Naive B cell (primary cell): ENCODE data around the gene IQCE. TPM values are rescaled to one million over a fixed set of nuclear protein-coding genes. Genes with fewer than 3 reads are reported as not detected.
"Not testable (repeated sequence)": the region's sequence is repeated elsewhere in the genome, so short reads cannot be mapped to it uniquely, and the experiment has no call there.

Experiments used
- ATAC-seq, 2 donors: fragments of 150-1000 bp; cut with Tn5 transposase; 2 replicates each; pipeline ENCODE4 v1.10.0; 2021; ENCODE audit warnings: low read depth in 2 of 2, mild to moderate bottlenecking in 2 of 2, moderate library complexity in 2 of 2
- DNase-seq: peaks from one replicate; pipeline ENCODE4 v3.0.0; 2022
- H3K27ac Mint-ChIP-seq, 6 donors: one replicate each; pipeline ENCODE4 v1.8.0; 2020 to 2022; ENCODE audit warnings: mild to moderate bottlenecking in 6 of 6, mixed read lengths in 6 of 6, moderate library complexity in 5 of 6, inconsistent platforms in 2 of 6
- H3K27me3 Mint-ChIP-seq, 3 donors: one replicate each; pipeline ENCODE4 v1.8.0; 2021 to 2022; ENCODE audit warnings: mixed read lengths in 3 of 3, mild to moderate bottlenecking in 1 of 3
- H3K36me3 Mint-ChIP-seq, 2 donors: one replicate each; pipeline ENCODE4 v1.8.0; 2020 to 2022; ENCODE audit warnings: mixed read lengths in 2 of 2, inconsistent platforms in 1 of 2, mild to moderate bottlenecking in 1 of 2
- H3K4me1 Mint-ChIP-seq, 3 donors: one replicate each; pipeline ENCODE4 v1.8.0; 2020 to 2022; ENCODE audit warnings: mixed read lengths in 3 of 3, inconsistent platforms in 1 of 3, mild to moderate bottlenecking in 1 of 3, moderate library complexity in 1 of 3
- H3K4me3 Mint-ChIP-seq, 8 donors: one replicate each; pipeline ENCODE4 v1.8.0; 2020 to 2022; ENCODE audit warnings: mild to moderate bottlenecking in 8 of 8, mixed read lengths in 8 of 8, moderate library complexity in 8 of 8, inconsistent platforms in 2 of 8
- H3K9me3 Mint-ChIP-seq, 7 donors: one replicate each; pipeline ENCODE4 v1.8.0; 2020 to 2022; ENCODE audit warnings: mixed read lengths in 7 of 7, mild to moderate bottlenecking in 5 of 7, inconsistent platforms in 2 of 7, moderate library complexity in 1 of 7
- polyA plus RNA-seq, 6 donors: library from polyadenylated mRNA; unstranded; fragments of 300-500 nt; fragmentation: Illumina TruSeq; gene quantifications; one replicate each; pipeline ENCODE4 v1.2.3, GENCODE V29; 2021; ENCODE audit warnings: low read depth in 6 of 6

The IQCE gene
- polyA plus RNA-seq, 6 donors from 2014 or later: 0.36 to 1.7 (median 1.3) TPM; not detected in 1

DNA sequence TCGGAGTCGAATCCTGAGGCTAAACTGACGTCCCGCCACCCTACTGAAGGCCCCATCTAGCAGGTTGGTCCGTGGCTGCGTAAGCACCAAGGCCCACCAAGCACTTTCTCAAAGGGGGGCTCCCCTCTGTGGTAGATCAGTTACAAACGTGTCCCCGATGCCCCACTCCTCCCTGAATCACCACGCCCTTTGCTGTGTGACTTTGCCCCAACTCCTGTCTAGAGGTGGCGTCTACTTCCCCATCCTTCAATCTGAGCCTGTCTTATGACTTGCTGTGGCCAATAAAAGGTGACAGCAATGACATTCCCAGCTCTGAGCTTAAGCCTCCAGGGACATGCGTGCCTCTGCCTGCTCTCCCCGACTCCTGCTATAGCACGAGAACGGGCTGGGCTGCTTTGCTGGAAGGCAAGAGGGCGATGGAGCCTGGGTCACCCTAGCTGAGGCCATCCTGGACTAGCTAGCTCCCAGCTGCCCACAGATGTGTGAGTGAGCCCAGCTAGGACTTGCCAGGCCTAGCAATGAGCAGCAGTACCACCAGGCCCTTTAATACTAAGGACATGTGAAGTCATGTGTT lies 26.5 kb upstream of the IQCE start:
- H3K9me3 Mint-ChIP-seq, DNase-seq, ATAC-seq, H3K27me3 Mint-ChIP-seq, H3K36me3 Mint-ChIP-seq: not testable (repeated sequence)
- Mint-ChIP-seq H3K4me3 (peak overlapping the region in 3 of 8 donors; percentile 29 to 78 (median 47)), H3K4me1 (peaks cover 33 to 47% (median 45%) of the 10 kb centered on the region in 3 donors), H3K27ac (peak overlapping the region; percentile 86 to 95 (median 90))

DNA sequence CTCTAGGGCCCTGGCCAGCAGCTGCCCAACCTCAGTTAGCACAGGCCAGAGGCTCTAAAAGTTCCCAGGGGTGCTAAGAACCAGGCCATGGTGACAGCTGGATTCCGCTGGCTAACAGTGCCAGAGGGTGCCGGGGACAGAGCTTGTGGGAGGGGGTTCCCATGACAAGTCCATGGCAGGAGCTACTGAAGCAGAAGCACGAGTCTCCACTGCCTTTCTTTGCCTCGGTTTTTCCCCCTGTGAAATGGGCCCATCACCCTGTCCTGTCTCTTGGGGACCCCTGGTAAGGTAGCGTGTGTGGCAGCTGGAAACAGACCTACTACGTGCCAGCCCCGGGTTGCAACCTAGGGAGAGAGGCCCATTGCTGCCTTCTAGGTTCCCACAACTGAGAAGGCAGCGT lies 26.0 kb upstream of the IQCE start:
- peaks cover 29 to 41% (median 40%) of the 10 kb centered on the region in 3 donors for H3K4me1 Mint-ChIP-seq
- ATAC-seq, H3K27me3 Mint-ChIP-seq, DNase-seq, H3K4me3 Mint-ChIP-seq, H3K27ac Mint-ChIP-seq, H3K36me3 Mint-ChIP-seq, H3K9me3 Mint-ChIP-seq: not testable (repeated sequence)

GRCh38 chr7:2533566-2533965 lies 25.2 kb upstream of the IQCE start:
- H3K4me1 Mint-ChIP-seq: peaks cover 22 to 34% (median 33%) of the 10 kb centered on the region in 3 donors
- H3K9me3 Mint-ChIP-seq, H3K27me3 Mint-ChIP-seq, ATAC-seq, H3K4me3 Mint-ChIP-seq, H3K36me3 Mint-ChIP-seq, DNase-seq: not testable (repeated sequence)
- H3K27ac Mint-ChIP-seq: peak overlapping the region in 1 of 6 donors; percentile 32

DNA sequence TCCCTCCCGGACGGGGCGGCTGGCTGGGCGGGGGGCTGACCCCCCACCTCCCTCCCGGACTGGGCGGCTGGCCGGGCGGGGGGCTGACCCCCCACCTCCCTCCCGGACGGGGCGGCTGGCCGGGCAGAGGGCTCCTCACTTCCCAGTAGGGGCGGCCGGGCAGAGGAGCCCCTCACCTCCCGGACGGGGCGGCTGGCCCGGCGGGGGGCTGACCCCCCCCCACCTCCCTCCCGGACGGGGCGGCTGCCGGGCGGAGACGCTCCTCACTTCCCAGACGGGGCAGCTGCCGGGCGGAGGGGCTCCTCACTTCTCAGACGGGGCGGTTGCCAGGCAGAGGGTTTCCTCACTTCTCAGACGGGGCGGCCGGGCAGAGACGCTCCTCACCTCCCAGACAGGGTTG lies 24.6 kb upstream of the IQCE start:
- H3K4me3 Mint-ChIP-seq, H3K36me3 Mint-ChIP-seq: not testable (repeated sequence)
- H3K4me1 Mint-ChIP-seq: peaks cover 15 to 28% (median 26%) of the 10 kb centered on the region in 3 donors

GRCh38 chr7:2535872-2536627 lies 22.7 kb upstream of the IQCE start:
- not testable (repeated sequence) for H3K27me3 Mint-ChIP-seq, H3K4me3 Mint-ChIP-seq, ATAC-seq, H3K36me3 Mint-ChIP-seq, H3K9me3 Mint-ChIP-seq, DNase-seq
- Mint-ChIP-seq H3K27ac (peak overlapping the region in 1 of 6 donors; percentile 78), H3K4me1 (peaks cover 4 to 13% (median 8%) of the 10 kb centered on the region in 3 donors)

More for the DNA sequence above, 24.6 kb upstream of the IQCE start:
- H3K27me3 Mint-ChIP-seq, DNase-seq, H3K9me3 Mint-ChIP-seq, H3K27ac Mint-ChIP-seq, ATAC-seq: not testable (repeated sequence)

DNA sequence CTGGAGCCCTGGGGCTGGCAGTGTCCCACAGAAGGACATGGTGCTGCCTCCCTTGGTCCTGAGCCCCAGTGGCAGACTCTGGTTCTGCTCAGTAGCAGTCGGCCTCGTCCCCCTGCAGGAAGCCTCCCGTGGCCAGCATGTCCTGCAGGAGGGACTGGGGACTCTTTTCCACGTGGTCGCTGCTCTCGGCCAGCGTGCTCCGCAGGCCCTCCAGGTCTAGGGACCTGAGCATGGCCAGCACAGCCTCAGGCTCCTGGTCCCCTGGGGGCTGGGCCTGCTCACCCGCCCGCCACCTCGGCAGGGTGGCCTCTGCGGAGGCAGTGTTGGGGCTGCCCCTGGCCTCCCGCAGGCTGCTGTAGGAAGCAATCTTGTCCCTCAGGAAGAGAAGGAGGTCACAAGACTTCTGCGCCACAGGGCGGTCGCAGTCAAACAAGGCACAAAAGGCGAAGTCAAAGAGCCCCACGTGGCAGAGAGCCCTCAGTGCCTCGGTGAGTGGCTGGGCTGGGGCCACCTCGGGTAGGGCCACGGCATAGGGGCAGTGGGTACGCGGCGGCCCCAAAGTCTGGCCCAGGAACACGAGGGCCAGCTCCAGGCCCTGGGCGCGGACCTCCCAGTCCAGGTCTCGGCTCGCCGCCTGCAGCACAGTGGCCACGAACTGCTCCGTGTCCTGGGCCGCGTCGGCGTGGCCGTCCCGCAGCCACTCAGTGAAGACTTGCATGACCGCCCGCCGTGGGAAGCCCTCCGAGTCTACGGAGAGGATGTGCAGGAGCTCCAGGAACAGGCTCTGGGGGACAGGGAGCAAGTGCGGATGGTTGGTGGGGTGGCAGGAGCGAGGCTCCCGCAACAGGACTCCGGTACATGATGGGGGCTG lies 20.6 kb upstream of the IQCE start:
- H3K36me3 Mint-ChIP-seq: no peaks in the 10 kb centered on the region
- DNase-seq (no peak), ATAC-seq (no peak)
- H3K4me1 Mint-ChIP-seq: peaks cover 0 to 4% (median 1%) of the 10 kb centered on the region in 3 donors
- no peaks in the 10 kb centered on the region for H3K9me3 Mint-ChIP-seq
- peak overlapping the region in 2 of 8 donors; percentile 30 to 33 for H3K4me3 Mint-ChIP-seq
- peak overlapping the region in 1 of 6 donors; percentile 47 for H3K27ac Mint-ChIP-seq
- no peaks in the 10 kb centered on the region for H3K27me3 Mint-ChIP-seq

- Mint-ChIP-seq H3K36me3 (no peaks in the 10 kb centered on the region), H3K9me3 (no peaks in the 10 kb centered on the region), H3K27me3 (no peaks in the 10 kb centered on the region), H3K27ac (peak overlapping the region in 3 of 6 donors; percentile 74 to 78 (median 78)), H3K4me1 (peaks cover 3 to 12% (median 7%) of the 10 kb centered on the region in 3 donors), H3K4me3 (peak overlapping the region in 1 of 8 donors; percentile 51)
- ATAC-seq: peak in 1 of 2 donors; percentile 7
- DNase-seq: no peak
These were observed 19.5 kb upstream of the IQCE start for GRCh38 chr7:2539031-2539911.

- DNase-seq: no peak
- H3K4me3 Mint-ChIP-seq: peak overlapping the region in 1 of 8 donors; percentile 51
- H3K27ac Mint-ChIP-seq: peak overlapping the region in 2 of 6 donors; percentile 52 to 74
- no peaks in the 10 kb centered on the region for H3K27me3 Mint-ChIP-seq
- H3K36me3 Mint-ChIP-seq: no peaks in the 10 kb centered on the region
- H3K4me1 Mint-ChIP-seq: peaks cover 7 to 12% (median 11%) of the 10 kb centered on the region in 3 donors
- ATAC-seq: no peak
- H3K9me3 Mint-ChIP-seq: no peaks in the 10 kb centered on the region
These were observed 18.6 kb upstream of the IQCE start for GRCh38 chr7:2540133-2540532.

DNA sequence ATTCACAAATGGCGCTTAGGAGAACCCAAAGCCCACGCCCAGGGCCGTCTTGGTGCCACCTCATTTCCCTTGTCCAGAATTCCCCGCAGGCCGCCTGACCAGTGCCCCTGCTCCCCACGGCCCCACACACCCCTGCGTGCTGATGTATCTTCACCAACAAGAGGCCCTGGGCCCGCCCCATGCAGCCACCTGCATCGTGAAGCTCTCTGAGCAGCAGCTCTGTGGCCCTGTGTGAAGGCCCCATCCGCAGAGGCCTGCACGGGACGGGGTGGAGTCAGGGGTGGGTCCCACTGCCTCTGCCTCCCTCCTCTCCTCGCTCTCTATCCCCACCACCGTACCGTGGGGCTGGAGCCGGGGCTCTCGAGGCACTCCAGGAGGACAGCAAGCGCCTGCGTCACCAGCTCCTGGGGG lies 18.1 kb upstream of the IQCE start:
- no peak overlapping the region for H3K4me3 Mint-ChIP-seq
- no peaks in the 10 kb centered on the region for H3K36me3 Mint-ChIP-seq
- no peaks in the 10 kb centered on the region for H3K27me3 Mint-ChIP-seq
- no peak for DNase-seq
- ATAC-seq: peak in 1 of 2 donors; percentile 12
- no peaks in the 10 kb centered on the region for H3K9me3 Mint-ChIP-seq
- H3K27ac Mint-ChIP-seq: peak overlapping the region in 2 of 6 donors; percentile 52 to 74
- peaks cover 7 to 12% (median 11%) of the 10 kb centered on the region in 3 donors for H3K4me1 Mint-ChIP-seq

DNA sequence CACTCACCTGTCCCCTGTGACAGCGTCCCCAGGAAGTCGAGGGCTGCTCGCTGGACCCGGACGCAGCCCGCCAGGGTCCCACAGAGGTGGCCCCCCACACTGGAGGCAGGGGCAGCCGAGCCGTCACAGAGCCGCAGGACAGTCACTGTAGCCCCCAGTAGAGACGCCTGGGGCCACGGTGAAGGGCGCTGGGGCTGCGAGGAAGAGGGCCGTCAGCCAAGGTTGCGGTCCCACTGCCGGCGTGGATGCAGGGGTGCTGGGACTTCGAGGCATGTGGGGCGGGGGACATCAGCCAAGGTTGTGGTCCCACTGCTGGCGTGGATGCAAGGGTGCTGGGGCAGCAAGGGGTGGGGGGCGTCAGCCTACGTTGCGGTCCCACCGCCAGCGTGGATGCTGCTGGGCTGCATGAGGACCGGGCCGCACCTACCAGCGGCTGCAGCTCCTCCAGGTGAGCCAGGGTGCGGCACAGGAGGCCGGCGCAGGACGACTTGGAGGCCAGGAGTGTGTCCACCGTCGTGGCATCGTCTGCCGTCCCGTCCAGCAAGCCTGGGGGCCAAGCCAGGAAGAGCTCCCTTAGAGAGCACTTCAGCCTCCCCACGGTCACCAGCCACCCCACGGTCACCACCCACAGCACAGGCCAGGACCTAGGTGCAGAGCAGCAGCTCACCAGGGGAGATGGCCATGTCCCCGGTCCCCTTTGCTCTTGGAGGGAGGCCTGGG lies 17.3 kb upstream of the IQCE start:
- Mint-ChIP-seq H3K27me3 (no peaks in the 10 kb centered on the region), H3K9me3 (no peaks in the 10 kb centered on the region), H3K4me1 (peaks cover 7 to 12% (median 11%) of the 10 kb centered on the region in 3 donors), H3K36me3 (no peaks in the 10 kb centered on the region), H3K4me3 (no peak overlapping the region), H3K27ac (peak overlapping the region in 4 of 6 donors; percentile 31 to 69 (median 49))
- no peak for ATAC-seq
- DNase-seq: no peak

- no peak for DNase-seq
- no peak for ATAC-seq
- Mint-ChIP-seq H3K4me3 (no peak overlapping the region), H3K27me3 (no peaks in the 10 kb centered on the region), H3K36me3 (no peaks in the 10 kb centered on the region), H3K27ac (peak overlapping the region in 3 of 6 donors; percentile 65 to 81 (median 78)), H3K9me3 (no peaks in the 10 kb centered on the region), H3K4me1 (peaks cover 7 to 12% (median 12%) of the 10 kb centered on the region in 3 donors)
These were observed 16.5 kb upstream of the IQCE start for GRCh38 chr7:2542011-2542915.
